Renal cortex interstitium (tissue), 11 donors: ENCODE measurements around the gene KRTAP5-3. TPM values are rescaled to one million over a fixed set of nuclear protein-coding genes. Genes with fewer than 3 reads are reported as not detected.
A peak's percentile ranks its signal among the peaks of the same experiment; 100 is the strongest.

Experiments
- DNase-seq, 11 donors: peaks; one replicate each; pipeline ENCODE4 v3.0.0-alpha.2; 2013; ENCODE audit warnings: low read depth in 9 of 11, low spot score in 4 of 11; ENCODE audit errors: extremely low read depth in 1 of 11
- polyA plus RNA-seq, 3 donors: library from polyadenylated mRNA; unstranded; fragments of 120-200 nt; gene quantifications; one replicate each; pipeline ENCODE4 v1.2.1, GENCODE V29; 2013; ENCODE audit not compliant: insufficient read length in 3 of 3

The KRTAP5-3 gene
- polyA plus RNA-seq, 3 donors = not detected

GRCh38 chr11:1570896-1571759 is 37.1 kb downstream of the KRTAP5-3 start:
- DNase-seq = no peak

- no peak for DNase-seq
These were observed 37.8 kb downstream of the KRTAP5-3 start for GRCh38 chr11:1570531-1570895.

- no peak for DNase-seq
These were observed 38.2 kb downstream of the KRTAP5-3 start for GRCh38 chr11:1570001-1570453.

GRCh38 chr11:1569251-1569780 is 38.9 kb downstream of the KRTAP5-3 start:
- no peak for DNase-seq

- DNase-seq = no peak
These were observed 39.8 kb downstream of the KRTAP5-3 start for GRCh38 chr11:1568441-1568911.

GRCh38 chr11:1567721-1568100 is 40.6 kb downstream of the KRTAP5-3 start:
- no peak for DNase-seq

- no peak for DNase-seq
These were observed 41.1 kb downstream of the KRTAP5-3 start for GRCh38 chr11:1567052-1567720.

GRCh38 chr11:1566381-1567051 is 41.7 kb downstream of the KRTAP5-3 start:
- DNase-seq = no peak

- no peak for DNase-seq
These were observed 42.4 kb downstream of the KRTAP5-3 start for GRCh38 chr11:1565904-1566247.

GRCh38 chr11:1565173-1565903 is 42.9 kb downstream of the KRTAP5-3 start:
- DNase-seq = no peak

- DNase-seq = peak in 1 of 11 donors; percentile 73
These were observed 43.6 kb downstream of the KRTAP5-3 start for GRCh38 chr11:1564535-1565172.

- DNase-seq = no peak
These were observed 44.3 kb downstream of the KRTAP5-3 start for GRCh38 chr11:1563697-1564534.

- DNase-seq = no peak
These were observed 45.1 kb downstream of the KRTAP5-3 start for GRCh38 chr11:1563149-1563638.

GRCh38 chr11:1562469-1563148 is 45.7 kb downstream of the KRTAP5-3 start:
- no peak for DNase-seq

GRCh38 chr11:1561955-1562354 is 46.3 kb downstream of the KRTAP5-3 start:
- no peak for DNase-seq

- DNase-seq = no peak
These were observed 47.0 kb downstream of the KRTAP5-3 start for GRCh38 chr11:1561266-1561665.

- no peak for DNase-seq
These were observed 47.5 kb downstream of the KRTAP5-3 start for GRCh38 chr11:1560649-1561251.
